Left lung (tissue), 10 donors: ENCODE results near the gene ATAD3A. TPM values are rescaled to one million over a fixed set of nuclear protein-coding genes. Genes with fewer than 3 reads are reported as not detected.
"Not testable (repeated sequence)": the region's sequence is repeated elsewhere in the genome, so short reads cannot be mapped to it uniquely, and the experiment has no call there.

ENCODE experiments used
- ATAC-seq: fragments of 200-7000 bp; cut with Tn5 transposase; one replicate; pipeline ENCODE4 v1.9.1; 2020; ENCODE audit warnings: moderate library complexity
- DNase-seq, 4 donors: peaks; one replicate each; pipeline ENCODE4 v3.0.0-alpha.2; 2013 to 2020
- H3K27ac ChIP-seq, 2 donors: fragments of 200-600 bp; sonication (generic) in 1 of 2; one replicate each; pipeline versions ENCODE4 v1.5.0 to v1.8.0; 2020 to 2021
- H3K27me3 ChIP-seq, 2 donors: fragments of 200-600 bp; sonication (generic) in 1 of 2; one replicate each; pipeline versions ENCODE4 v1.5.0 to v1.8.0; 2020 to 2021
- H3K36me3 ChIP-seq, 2 donors: fragments of 200-600 bp; sonication (generic) in 1 of 2; one replicate each; pipeline versions ENCODE4 v1.5.0 to v1.8.0; 2020 to 2021
- H3K4me1 ChIP-seq, 2 donors: fragments of 200-600 bp; one replicate each; pipeline ENCODE4 v1.8.0; 2021
- H3K4me3 ChIP-seq, 2 donors: fragments of 200-600 bp; sonication (generic) in 1 of 2; one replicate each; pipeline versions ENCODE4 v1.5.0 to v1.8.0; 2020 to 2021; ENCODE audit warnings: mild to moderate bottlenecking in 1 of 2
- H3K9me3 ChIP-seq, 2 donors: fragments of 200-600 bp; sonication (generic) in 1 of 2; one replicate each; pipeline versions ENCODE4 v1.5.0 to v1.8.0; 2020 to 2021
- CTCF ChIP-seq, 2 donors: fragments of 200-600 bp; sonication (generic) in 1 of 2; IDR thresholded peaks; one replicate each; pipeline versions ENCODE4 v1.5.0 to v1.8.0; 2021; ENCODE audit warnings: antibody characterized with exemption in 2 of 2
- intact Hi-C, 2 donors: fragments of 100-400 bp; cut with DNase I; formaldehyde crosslinking; loops; one replicate each; pipeline versions ENCODE4 v1.11.2 to v1.14.2; 2022
- polyA plus RNA-seq, 6 donors: library from polyadenylated mRNA; unstranded; fragments of 120-200 nt; gene quantifications; one replicate each; pipeline ENCODE4 v1.2.1, GENCODE V29; 2013; ENCODE audit not compliant: insufficient read length in 6 of 6
- total RNA-seq, 2 donors: library from RNA; stranded (reverse); fragmentation: NEBNext Ultra II Directional; extraction: Animal tissue kit (Norgen Biotek cat#: 25700); gene quantifications; one replicate each; pipeline ENCODE4 v1.2.1, GENCODE V29; 2021
- donor health status: DM: no; HTN: yes; CAD: no.
- donor health status: DM: no; HTN: no; CAD: no.

The ATAD3A gene
- total and polyA plus RNA-seq, 8 donors, result 12.1 to 37.8 (median 20.1) TPM

GRCh38 chr1:1504777-1505365, 7.1 kb upstream of the ATAD3A start:
- H3K9me3 ChIP-seq, H3K36me3 ChIP-seq, H3K27me3 ChIP-seq, intact Hi-C loops: not testable (repeated sequence)
- H3K27ac ChIP-seq, result peak overlapping the region; percentile 75 to 79
- peaks cover 0 to 18% of the 10 kb centered on the region in 2 donors for H3K4me1 ChIP-seq
- ATAC-seq, result peak; percentile 52
- DNase-seq, result peak in 3 of 4 donors; percentile 34 to 78 (median 58)
- TF ChIP-seq CTCF (IDR thresholded peaks at IDR 0.05), result peak; percentile 63 to 67
- peak overlapping the region in 1 of 2 donors; percentile 13 for H3K4me3 ChIP-seq

- peak in 2 of 4 donors; percentile 22 to 54 for DNase-seq
- H3K9me3 ChIP-seq, intact Hi-C loops, H3K27me3 ChIP-seq, H3K36me3 ChIP-seq: not testable (repeated sequence)
- H3K4me3 ChIP-seq, result peak overlapping the region in 1 of 2 donors; percentile 13
- H3K4me1 ChIP-seq, result peaks cover 0 to 19% of the 10 kb centered on the region in 2 donors
- peak; percentile 68 for ATAC-seq
- TF ChIP-seq CTCF (IDR thresholded peaks at IDR 0.05), result peak in 1 of 2 donors; percentile 27
- peak overlapping the region; percentile 75 to 79 for H3K27ac ChIP-seq
Measured at GRCh38 chr1:1505366-1505798, 6.6 kb upstream of the ATAD3A start.

GRCh38 chr1:1505801-1506200, 6.2 kb upstream of the ATAD3A start:
- H3K27me3 ChIP-seq, ATAC-seq, DNase-seq, H3K4me3 ChIP-seq, intact Hi-C loops, H3K9me3 ChIP-seq, H3K36me3 ChIP-seq: not testable (repeated sequence)
- Histone ChIP-seq H3K27ac (peak overlapping the region; percentile 44 to 75), H3K4me1 (peaks cover 2 to 23% of the 10 kb centered on the region in 2 donors)

DNA sequence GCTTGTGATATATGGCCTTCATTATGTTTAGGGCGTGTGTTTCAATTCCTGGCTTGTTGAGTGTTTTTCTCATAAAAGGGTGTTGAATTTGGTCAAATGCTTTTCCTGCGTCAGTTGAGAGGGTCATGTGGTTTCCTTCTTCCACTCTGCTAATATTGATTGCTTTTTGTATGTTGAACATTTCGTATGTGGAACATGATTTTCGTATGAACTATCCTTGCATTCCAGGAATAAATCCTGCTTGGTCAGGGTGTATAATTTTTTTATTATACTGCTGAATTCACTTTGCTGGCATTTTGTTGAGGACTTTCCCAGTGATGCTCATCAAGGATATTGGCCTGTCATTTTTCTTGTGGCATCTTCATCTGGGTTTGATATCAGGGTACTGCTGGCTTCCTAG, 4.7 kb upstream of the ATAD3A start:
- Histone ChIP-seq H3K4me1 (peaks cover 6 to 30% of the 10 kb centered on the region in 2 donors), H3K27me3 (no peaks in the 10 kb centered on the region), H3K36me3 (no peaks in the 10 kb centered on the region), H3K9me3 (no peaks in the 10 kb centered on the region), H3K27ac (no peak overlapping the region), H3K4me3 (no peak overlapping the region)
- no peak for DNase-seq
- TF ChIP-seq CTCF (IDR thresholded peaks at IDR 0.05), result no peak
- intact Hi-C loops, result no loop called here
- ATAC-seq, result no peak

DNA sequence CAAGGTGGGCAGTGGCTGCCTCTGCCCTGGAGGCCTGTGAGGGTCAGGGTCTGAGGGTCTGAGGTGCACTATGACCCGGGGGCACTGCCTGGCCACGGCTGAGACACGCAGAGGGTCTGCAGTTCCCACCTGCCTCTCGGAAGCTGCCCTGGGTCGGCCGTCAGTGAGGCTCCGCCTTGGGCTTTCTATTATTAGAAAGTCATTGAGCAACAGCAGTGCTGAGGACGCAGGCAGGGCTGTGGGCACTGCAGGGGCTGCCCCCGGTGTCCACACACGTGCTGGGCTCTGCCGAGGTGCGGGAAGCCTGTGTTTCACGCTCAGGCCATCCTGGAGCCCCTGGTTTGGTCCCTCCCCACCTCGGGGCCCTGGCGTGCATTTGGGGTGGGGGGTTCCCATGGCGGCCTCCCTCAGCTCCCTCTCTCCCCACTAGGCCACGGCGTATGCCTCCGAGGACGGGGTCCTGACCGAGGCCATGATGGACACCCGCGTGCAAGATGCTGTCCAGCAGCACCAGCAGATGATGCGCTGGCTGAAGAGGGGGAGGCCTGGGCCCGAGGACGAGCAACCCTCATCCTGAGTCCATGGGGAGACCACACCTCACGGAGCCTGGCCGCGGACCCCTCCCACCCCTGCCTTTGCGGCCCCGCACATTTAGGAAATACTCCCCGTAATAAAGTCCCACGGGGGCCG, 3.0 kb upstream of the ATAD3A start:
- H3K36me3 ChIP-seq, H3K27me3 ChIP-seq, H3K4me3 ChIP-seq, H3K9me3 ChIP-seq, intact Hi-C loops, DNase-seq, H3K27ac ChIP-seq: not testable (repeated sequence)
- peak; percentile 8 for ATAC-seq
- peaks cover 6 to 38% of the 10 kb centered on the region in 2 donors for H3K4me1 ChIP-seq

- H3K36me3 ChIP-seq, H3K4me3 ChIP-seq, DNase-seq, ATAC-seq, H3K9me3 ChIP-seq, H3K27me3 ChIP-seq, H3K27ac ChIP-seq, intact Hi-C loops: not testable (repeated sequence)
- peaks cover 6 to 38% of the 10 kb centered on the region in 2 donors for H3K4me1 ChIP-seq
Measured at GRCh38 chr1:1509465-1509850, 2.5 kb upstream of the ATAD3A start.
